Erythroblast (primary cell): Measurements from ENCODE around the gene SPAG16.

Source experiments
- GATA1 ChIP-seq: IDR thresholded peaks from 2 replicates; pipeline ENCODE4 v1.6.1; 2011; ENCODE audit warnings: low read depth, mild to moderate bottlenecking, control low read depth, low read length, moderate library complexity
- POLR2A ChIP-seq: IDR thresholded peaks from 2 replicates; pipeline ENCODE4 v1.6.1; 2011; ENCODE audit warnings: mild to moderate bottlenecking, low read length

GRCh38 chr2:213863541-213863940 is 579.3 kb downstream of the SPAG16 start:
- TF ChIP-seq POLR2A (no peak), GATA1 (no peak)
